Adipose tissue (tissue), 3 donors: Measurements from ENCODE around the gene BAZ2A. TPM values are rescaled to one million over a fixed set of nuclear protein-coding genes. Genes with fewer than 3 reads are reported as not detected.
"Not testable (repeated sequence)": the region's sequence is repeated elsewhere in the genome, so short reads cannot be mapped to it uniquely, and the experiment has no call there.

Experiments
- H3K27ac ChIP-seq: one replicate; pipeline ENCODE4 v1.5.1; 2013; ENCODE audit warnings: low read depth, low read length
- WGBS, 3 donors: extraction: QIAGEN DNeasy Blood & Tissue Kit; methylation state at CpG; one replicate each; pipeline ENCODE4 v1.1.7; 2013; 5-methylcytosine and 5-hydroxymethylcytosine counted together
- polyA plus RNA-seq, 3 donors: library from polyadenylated mRNA; stranded (reverse); fragments of 200-250 nt; gene quantifications; one replicate each; pipeline ENCODE4 v1.2.3, GENCODE V29; 2013
- donor health status: healthy with polysubstance abuse.
- donor health status: Bipolar disorder and iron deficiency.
- donor health status: healthy.

BAZ2A gene
- polyA plus RNA-seq = 10 to 100 TPM; 18.9 to 56.0 (median 29.3) TPM

- WGBS, 3 donors = 1 to 2% (median 1%) methylated on average over 13 to 31 of the region's 31 CpGs
- H3K27ac ChIP-seq = peak within 1 kb of the TSS; percentile 70
These were observed at the start of gene BAZ2A for GRCh38 chr12:56630180-56630632. Gene BAZ2A (minus strand): TSS chr12:56630326. CDS start chr12:56617530, 12,796 bp downstream.

- H3K27ac ChIP-seq = no peak overlapping the region
- 94 to 97% (median 97%) methylated on average over 2 of the region's 2 CpGs for WGBS, 3 donors
These were observed 48.7 kb upstream of the BAZ2A start for GRCh38 chr12:56678852-56679251.

- 71 to 83% (median 79%) methylated on average over 1 of the region's 1 CpG for WGBS, 3 donors
- no peak overlapping the region for H3K27ac ChIP-seq
These were observed 47.6 kb upstream of the BAZ2A start for GRCh38 chr12:56677680-56678079.

DNA sequence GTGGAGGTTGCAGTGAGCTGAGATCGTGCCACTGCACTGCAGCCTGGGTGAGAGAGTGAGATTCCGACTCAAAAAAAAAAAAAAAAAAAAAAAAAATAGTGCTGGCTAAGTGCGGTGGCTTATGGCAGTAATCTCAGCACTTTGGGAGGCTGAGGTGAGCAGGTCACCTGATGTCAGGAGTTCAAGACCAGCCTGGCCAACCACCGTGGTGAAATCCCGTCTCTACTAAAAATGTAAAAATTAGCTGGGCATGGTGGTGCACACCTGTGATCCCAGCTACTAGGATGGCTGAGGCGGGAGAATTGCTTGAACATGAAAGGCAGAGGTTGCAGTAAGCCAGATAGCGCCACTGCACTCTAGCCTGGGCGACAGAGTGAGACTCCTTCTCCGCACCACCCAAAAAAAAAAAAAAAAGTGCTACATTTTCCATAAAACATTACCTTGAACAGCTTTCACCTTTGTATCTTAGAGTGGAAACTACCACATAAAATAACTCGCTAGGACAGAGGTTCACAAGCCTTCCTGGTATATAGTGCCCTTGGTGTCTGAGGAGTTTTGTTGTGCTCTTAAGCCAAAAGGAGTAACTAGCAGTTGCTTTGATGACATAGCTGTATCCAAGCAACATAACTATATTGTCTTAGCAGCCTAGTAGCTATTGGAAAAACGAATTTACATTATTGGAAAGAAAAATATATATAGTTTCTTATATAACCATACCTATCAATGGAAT is 46.9 kb upstream of the BAZ2A start:
- H3K27ac ChIP-seq = no peak overlapping the region
- WGBS, 3 donors = 80 to 87% (median 84%) methylated on average over 11 of the region's 11 CpGs

DNA sequence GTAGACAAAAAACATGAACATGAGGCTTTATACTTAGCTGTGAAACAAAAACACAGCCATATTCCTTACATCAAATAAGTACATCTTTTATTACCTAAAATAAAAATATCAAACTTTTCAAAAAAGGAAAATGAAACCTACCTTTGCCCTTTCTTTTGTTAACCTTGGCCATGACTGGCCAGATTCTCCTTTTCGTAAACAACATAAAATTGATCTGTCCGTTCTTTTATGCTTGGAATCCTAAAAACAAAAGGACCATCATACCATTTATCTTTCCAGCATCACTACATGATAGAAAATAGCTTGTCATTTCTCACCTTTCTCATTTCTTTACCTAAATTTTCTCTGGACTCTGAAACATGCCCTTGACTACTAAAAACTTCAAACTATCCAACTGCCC is 41.5 kb upstream of the BAZ2A start:
- WGBS, 3 donors = 43 to 95% (median 89%) methylated on average over 2 of the region's 2 CpGs
- H3K27ac ChIP-seq = no peak overlapping the region

DNA sequence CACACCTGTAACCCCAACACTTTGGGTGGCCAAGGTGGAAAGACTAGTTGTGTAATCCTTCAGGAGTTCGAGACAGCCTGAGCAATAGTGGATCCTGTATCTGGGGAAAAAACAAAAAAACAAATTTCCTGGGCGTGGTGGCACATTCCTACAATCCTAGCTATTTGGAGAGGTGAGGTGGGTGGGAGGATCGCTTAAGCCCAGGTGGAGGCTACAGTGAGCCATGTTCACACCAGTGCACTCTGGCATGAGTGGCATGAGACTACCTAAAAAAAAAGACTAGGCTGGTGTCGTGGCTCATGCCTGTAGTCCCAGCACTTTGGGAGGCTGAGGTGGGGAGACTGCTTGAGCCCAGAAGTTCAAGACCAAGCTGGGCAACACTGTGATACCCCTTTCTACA is 40.7 kb upstream of the BAZ2A start:
- no peak overlapping the region for H3K27ac ChIP-seq
- WGBS, 3 donors = 82 to 89% (median 85%) methylated on average over 4 of the region's 4 CpGs

- no peak overlapping the region for H3K27ac ChIP-seq
- WGBS, 3 donors = 64 to 90% (median 88%) methylated on average over 2 of the region's 2 CpGs
These were observed 38.0 kb upstream of the BAZ2A start for GRCh38 chr12:56668197-56668457.

DNA sequence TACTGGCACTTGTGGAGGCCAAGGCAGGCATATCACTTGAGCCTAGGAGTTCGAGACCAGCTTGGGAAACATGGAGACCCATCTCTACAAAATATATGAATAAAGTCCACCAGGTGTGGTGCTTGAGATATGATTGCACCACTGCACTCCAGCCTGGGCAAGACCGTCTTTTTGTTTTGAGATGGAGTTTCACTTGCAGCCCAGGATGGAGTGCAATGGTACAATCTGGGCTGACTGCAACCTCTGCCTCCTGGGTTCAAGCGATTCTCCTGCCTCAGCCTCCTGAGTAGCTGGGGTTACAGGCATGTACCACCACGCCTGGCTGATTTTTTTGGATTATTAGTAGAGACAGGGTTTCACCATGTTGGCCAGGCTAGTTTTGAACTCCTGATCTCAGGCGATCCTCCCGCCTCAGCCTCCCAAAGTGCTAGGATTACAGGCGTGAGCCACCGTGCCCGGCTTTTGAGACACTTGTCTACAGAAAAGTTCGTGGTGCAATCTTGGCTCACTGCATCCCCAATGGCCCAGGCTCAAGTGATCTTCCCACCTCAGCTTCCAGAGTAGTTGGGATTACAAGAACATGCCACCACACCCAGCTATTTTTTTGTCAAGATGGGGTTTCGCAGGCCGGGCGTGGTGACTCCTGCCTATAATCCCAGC is 32.0 kb upstream of the BAZ2A start:
- whole genome bisulfite sequencing, 3 donors = 92 to 98% (median 94%) methylated on average over 13 of the region's 13 CpGs
- no peak overlapping the region for H3K27ac ChIP-seq

DNA sequence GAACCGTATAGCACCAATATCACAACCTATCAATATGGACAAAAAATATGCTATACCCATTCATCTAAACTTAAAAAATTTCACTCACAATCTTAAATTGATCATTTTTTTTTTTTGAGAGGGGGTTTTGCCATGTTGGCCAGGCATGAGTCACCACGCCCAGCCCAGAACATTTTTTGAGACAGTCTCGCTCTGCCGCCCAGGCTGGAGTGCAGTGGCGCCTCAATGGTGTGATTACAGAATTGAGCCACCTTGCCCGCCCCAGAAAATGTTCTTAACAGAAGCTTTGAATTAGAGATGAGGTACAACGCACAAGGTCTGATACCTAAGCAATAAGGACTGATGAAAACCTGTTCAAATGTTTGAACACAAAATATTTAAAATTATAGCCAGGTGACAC is 31.4 kb upstream of the BAZ2A start:
- WGBS, 3 donors = 93 to 96% (median 95%) methylated on average over 7 of the region's 7 CpGs
- no peak overlapping the region for H3K27ac ChIP-seq

DNA sequence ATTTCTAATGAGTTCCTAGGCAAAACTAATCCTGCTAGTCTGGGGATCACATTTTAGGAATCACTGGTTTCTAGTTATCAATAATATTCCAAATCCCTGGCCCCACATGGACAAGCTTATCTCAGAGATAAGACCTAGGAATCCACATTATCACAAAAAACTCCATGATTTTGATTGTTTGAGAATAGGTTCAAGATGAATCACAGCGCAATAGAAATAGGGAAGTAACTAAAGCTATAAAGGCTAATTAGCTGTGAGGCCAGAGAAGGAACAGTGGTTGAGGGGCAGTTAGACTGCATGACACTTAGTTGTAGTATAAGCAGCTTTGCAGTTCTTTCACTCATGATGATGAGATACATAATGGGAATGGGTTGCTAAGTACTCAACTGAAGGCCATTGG is 28.8 kb upstream of the BAZ2A start:
- H3K27ac ChIP-seq = no peak overlapping the region
- WGBS, 3 donors = 83 to 89% (median 84%) methylated on average over 1 of the region's 1 CpG

- H3K27ac ChIP-seq = no peak overlapping the region
- 79 to 91% (median 90%) methylated on average over 7 of the region's 7 CpGs for WGBS, 3 donors
These were observed 27.6 kb upstream of the BAZ2A start for GRCh38 chr12:56657416-56658379.

- H3K27ac ChIP-seq = not testable (repeated sequence)
- WGBS, 3 donors = 84 to 87% (median 86%) methylated on average over 5 of the region's 5 CpGs
These were observed 23.7 kb upstream of the BAZ2A start for GRCh38 chr12:56653781-56654180.

GRCh38 chr12:56648023-56648422 is 17.9 kb upstream of the BAZ2A start:
- WGBS, 3 donors = 93 to 97% (median 96%) methylated on average over 9 of the region's 9 CpGs
- H3K27ac ChIP-seq = not testable (repeated sequence)

DNA sequence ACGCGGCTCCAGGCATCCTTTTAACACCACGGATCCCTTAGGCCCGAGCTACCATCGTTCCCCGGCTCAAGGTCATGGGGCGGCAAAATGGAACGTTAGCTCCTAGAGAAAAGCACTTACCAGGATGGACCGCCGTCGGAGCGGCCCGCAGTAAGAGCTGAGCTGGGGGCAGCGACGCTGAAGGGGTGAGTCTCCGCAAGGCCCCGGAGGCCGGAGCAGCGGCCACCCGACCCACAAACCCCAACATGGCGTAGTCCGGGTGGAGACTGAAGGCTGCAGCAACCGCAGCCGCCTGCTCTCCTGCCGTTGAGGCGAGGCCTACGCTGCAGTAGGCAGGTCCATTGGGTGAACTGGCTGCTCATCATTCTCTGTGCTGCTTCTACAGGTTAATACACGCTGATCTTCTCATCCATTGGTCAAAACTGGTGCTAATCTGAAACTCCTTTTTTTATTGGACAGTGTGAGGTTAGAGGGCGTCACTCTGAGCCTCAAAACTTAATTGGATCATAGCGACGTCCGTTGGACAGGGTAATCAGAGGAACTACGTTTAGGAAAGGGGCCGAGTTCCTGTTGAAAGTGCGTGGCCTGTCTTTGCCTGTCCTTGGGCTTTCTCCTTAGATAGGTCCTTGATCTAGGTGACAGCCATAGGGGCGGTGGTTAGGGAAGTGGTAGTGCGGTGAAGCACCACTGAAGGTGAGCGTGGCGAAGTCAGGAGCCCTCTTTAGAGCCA is 15.8 kb upstream of the BAZ2A start, which contains the start of gene ATP5F1B:
Gene ATP5F1B, minus strand, starts transcription at position 268 of the 730 bp plus-strand sequence. Its CDS starts 21 bp downstream, at position 247.
- peak within 1 kb of the TSS; percentile 44 for H3K27ac ChIP-seq
- WGBS, 3 donors = 0 to 1% (median 1%) methylated on average over 39 of the region's 39 CpGs

DNA sequence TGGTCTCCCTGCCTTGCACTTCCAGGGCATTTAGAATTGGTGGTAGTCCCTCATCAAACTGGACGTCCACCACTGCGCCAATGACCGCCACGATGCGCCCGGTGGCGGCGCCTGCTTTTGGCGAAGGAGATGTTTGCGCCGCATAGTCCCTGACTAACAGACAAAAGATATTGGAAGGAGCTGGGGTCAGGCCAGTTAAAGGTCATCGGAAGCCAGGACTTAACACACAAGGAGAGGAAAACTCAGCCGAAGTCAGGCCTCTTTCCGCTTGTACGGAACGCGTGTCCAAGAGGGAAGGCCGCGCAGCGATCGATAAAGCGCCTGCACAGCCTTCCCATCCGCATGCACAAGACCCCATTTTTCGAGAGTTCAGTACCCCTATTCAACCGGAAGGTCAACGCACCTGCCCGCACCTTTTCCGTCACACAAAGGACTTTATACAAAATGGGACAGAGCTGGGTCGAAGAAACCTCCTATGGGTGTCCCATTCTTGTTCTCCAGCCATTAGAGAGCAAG is 15.1 kb upstream of the BAZ2A start:
- WGBS, 3 donors = 0 to 1% (median 0%) methylated on average over 29 of the region's 29 CpGs
- no peak overlapping the region for H3K27ac ChIP-seq

- H3K27ac ChIP-seq = no peak overlapping the region
- WGBS, 3 donors = 31 to 47% (median 34%) methylated on average over 4 of the region's 4 CpGs
These were observed 14.5 kb upstream of the BAZ2A start for GRCh38 chr12:56644654-56645053.

- H3K27ac ChIP-seq = no peak overlapping the region
- WGBS, 3 donors = 75 to 83% (median 83%) methylated on average over 6 of the region's 6 CpGs
These were observed 11.1 kb upstream of the BAZ2A start for GRCh38 chr12:56641219-56641618.

DNA sequence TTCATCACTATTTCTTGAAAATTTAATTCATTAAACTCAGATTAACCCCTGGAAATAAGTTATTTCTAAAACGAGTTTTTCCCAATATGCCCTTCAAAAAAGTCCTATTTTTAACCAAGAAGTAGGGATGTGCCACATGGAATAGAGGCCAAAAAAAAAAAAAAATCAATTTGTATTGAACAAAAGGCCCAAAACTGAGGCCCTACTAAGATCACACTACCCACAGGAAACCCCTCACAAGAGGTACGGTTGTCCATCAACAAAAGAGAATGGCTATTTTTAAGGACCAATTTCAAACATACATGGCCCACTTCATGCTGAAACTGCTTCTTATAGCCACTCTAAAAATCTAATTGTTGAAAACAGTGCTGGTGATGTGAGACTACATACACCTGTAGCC is 7.5 kb upstream of the BAZ2A start:
- H3K27ac ChIP-seq = no peak overlapping the region

More for the DNA sequence above, 7.5 kb upstream of the BAZ2A start:
- 55 to 63% (median 59%) methylated on average over 2 of the region's 2 CpGs for WGBS, 3 donors
